ENCODE measurements around the gene MDM4.

DNA sequence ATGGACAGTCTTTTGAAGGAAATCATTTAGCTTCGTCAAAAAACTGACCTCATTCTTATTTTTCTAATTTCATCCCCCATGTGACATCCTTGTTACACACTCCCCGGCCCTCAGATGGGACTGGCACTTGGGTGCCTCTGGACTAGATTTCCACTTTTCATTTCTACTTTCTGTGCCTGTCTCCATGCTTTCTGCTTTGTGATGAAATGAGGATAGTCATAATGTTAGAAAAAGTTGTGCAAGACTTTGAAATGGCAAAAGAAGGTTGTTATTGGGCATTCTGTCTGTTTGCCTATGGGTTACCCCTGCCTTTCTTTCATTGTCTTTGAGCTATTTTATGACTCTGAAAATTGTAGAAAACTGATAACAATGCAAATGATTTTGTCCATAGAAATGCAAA lies 54.9 kb downstream of the MDM4 start:
- TF ChIP-seq, protein P1, sequence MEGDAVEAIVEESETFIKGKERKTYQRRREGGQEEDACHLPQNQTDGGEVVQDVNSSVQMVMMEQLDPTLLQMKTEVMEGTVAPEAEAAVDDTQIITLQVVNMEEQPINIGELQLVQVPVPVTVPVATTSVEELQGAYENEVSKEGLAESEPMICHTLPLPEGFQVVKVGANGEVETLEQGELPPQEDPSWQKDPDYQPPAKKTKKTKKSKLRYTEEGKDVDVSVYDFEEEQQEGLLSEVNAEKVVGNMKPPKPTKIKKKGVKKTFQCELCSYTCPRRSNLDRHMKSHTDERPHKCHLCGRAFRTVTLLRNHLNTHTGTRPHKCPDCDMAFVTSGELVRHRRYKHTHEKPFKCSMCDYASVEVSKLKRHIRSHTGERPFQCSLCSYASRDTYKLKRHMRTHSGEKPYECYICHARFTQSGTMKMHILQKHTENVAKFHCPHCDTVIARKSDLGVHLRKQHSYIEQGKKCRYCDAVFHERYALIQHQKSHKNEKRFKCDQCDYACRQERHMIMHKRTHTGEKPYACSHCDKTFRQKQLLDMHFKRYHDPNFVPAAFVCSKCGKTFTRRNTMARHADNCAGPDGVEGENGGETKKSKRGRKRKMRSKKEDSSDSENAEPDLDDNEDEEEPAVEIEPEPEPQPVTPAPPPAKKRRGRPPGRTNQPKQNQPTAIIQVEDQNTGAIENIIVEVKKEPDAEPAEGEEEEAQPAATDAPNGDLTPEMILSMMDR (IDR thresholded peaks at IDR 0.05) = no peak
- TF ChIP-seq POLR2A (IDR thresholded peaks at IDR 0.05) = no peak

All from esophagus squamous epithelium (tissue), 4 donors.